GM12878 (cell line): ENCODE data around the gene NOD1. TPM values are rescaled to one million over a fixed set of nuclear protein-coding genes. Genes with fewer than 3 reads are reported as not detected.

Source experiments
- ATAC-seq: fragments of 200-7000 bp; cut with Tn5 transposase; 3 replicates; pipeline ENCODE4 v1.9.1; 2020; ENCODE audit warnings: mild to moderate bottlenecking, moderate library complexity
- BruUV-seq: library from RNA; stranded (reverse); fragments of 400-500 nt; replicated peaks from 2 replicates; lab custom pipeline; 2021; lab: Mats Ljungman, UMichigan
- CTCF ChIA-PET: fragments of 300-600 bp; sonication (Branson Sonifier 250); formaldehyde crosslinking; extraction: SDS; loops from one replicate; lab custom pipeline; 2021; ENCODE audit warnings: inconsistent platforms; lab: Yijun Ruan, JAX
- POLR2A ChIA-PET: fragments of 350-600 bp; formaldehyde crosslinking; extraction: SDS; loops from one replicate; lab custom pipeline; 2021; ENCODE audit warnings: inconsistent platforms; lab: Charles Lee
- RAD21 ChIA-PET: fragments of 300-600 bp; sonication (Branson Sonifier 250); formaldehyde crosslinking; loops from one replicate; lab custom pipeline; 2023; ENCODE audit warnings: antibody characterized with exemption; ENCODE audit not compliant: unreplicated experiment; lab: Charles Lee
- SMC1A ChIA-PET: fragments of 300-600 bp; sonication (Branson Sonifier 250); formaldehyde crosslinking; loops from one replicate; lab custom pipeline; 2023; ENCODE audit not compliant: unreplicated experiment, uncharacterized antibody; lab: Charles Lee
- DNase-seq: peaks from one replicate; pipeline ENCODE4 v3.0.0-alpha.2; 2011; ENCODE audit warnings: low read depth, low spot score
- FAIRE-seq: peaks from 3 replicates; lab custom pipeline; 2011; peaks lifted over from hg19 to GRCh38; lab: Jason Lieb, UNC
- H2AFZ ChIP-seq: 2 replicates; pipeline ENCODE4 v1.6.0; 2011; ENCODE audit warnings: low read depth, low read length, control low read depth; ENCODE audit not compliant: control insufficient read depth
- H3K27ac ChIP-seq: 2 replicates; pipeline ENCODE4 v1.5.1; 2011; ENCODE audit warnings: control low read depth; ENCODE audit not compliant: control insufficient read depth, insufficient read depth
- H3K27me3 ChIP-seq, 2 experiments: replicated peaks in 1 of 2; 2 replicates each; pipeline versions ENCODE4 v1.6.0 to v1.6.1; 2011; ENCODE audit warnings: low read length in 1 of 2; ENCODE audit not compliant: control insufficient read depth in 2 of 2, insufficient read depth in 2 of 2
- H3K36me3 ChIP-seq, 2 experiments: 2 replicates each; pipeline ENCODE4 v1.5.1; 2011; ENCODE audit warnings: low read length in 1 of 2; ENCODE audit not compliant: control insufficient read depth in 2 of 2, insufficient read depth in 2 of 2
- H3K4me1 ChIP-seq: 2 replicates; pipeline ENCODE4 v1.6.1; 2011; ENCODE audit warnings: mild to moderate bottlenecking, low read length, moderate library complexity, mixed read lengths; ENCODE audit not compliant: control insufficient read depth, insufficient read depth
- H3K4me2 ChIP-seq: 2 replicates; pipeline ENCODE4 v1.6.0; 2011; ENCODE audit warnings: control low read depth; ENCODE audit not compliant: control insufficient read depth, insufficient read depth
- H3K4me3 ChIP-seq: fragments of 200-600 bp; sonication (generic); 2 replicates; pipeline ENCODE4 v1.5.1; 2016
- H3K79me2 ChIP-seq: 2 replicates; pipeline ENCODE4 v1.6.0; 2011; ENCODE audit warnings: low read length; ENCODE audit not compliant: control insufficient read depth, insufficient read depth
- H3K9ac ChIP-seq: 2 replicates; pipeline ENCODE4 v1.8.0; 2011; ENCODE audit warnings: low read length, control low read depth, mixed read lengths; ENCODE audit not compliant: control insufficient read depth, insufficient read depth
- H3K9me3 ChIP-seq: replicated peaks from 3 replicates; pipeline ENCODE4 v1.5.1; 2011; ENCODE audit warnings: mild to moderate bottlenecking, low read length; ENCODE audit not compliant: control insufficient read depth, insufficient read depth
- H4K20me1 ChIP-seq: 2 replicates; pipeline ENCODE4 v1.6.0; 2011; ENCODE audit not compliant: control insufficient read depth, insufficient read depth
- ATF3 ChIP-seq: IDR thresholded peaks from 2 replicates; pipeline ENCODE4 v1.6.1; 2011; ENCODE audit warnings: low read depth, mild to moderate bottlenecking, low read length, moderate library complexity, borderline replicate concordance; ENCODE audit errors: extremely low read depth
- CREM ChIP-seq: IDR thresholded peaks from 2 replicates; pipeline ENCODE4 v1.6.1; 2014; ENCODE audit warnings: antibody characterized with exemption, low read depth
- CTCF ChIP-seq, 3 experiments: IDR thresholded peaks in 2 of 3; conservative IDR thresholded peaks in 1 of 3; 2 replicates each; pipeline ENCODE4 v1.5.1; 2011; ENCODE audit warnings: low read depth in 3 of 3, low read length in 3 of 3, mild to moderate bottlenecking in 3 of 3, control low read depth in 2 of 3, moderate library complexity in 2 of 3, inconsistent platforms in 1 of 3, mixed read lengths in 1 of 3; ENCODE audit not compliant: control insufficient read depth in 2 of 3, insufficient read depth in 1 of 3; ENCODE audit errors: extremely low read depth in 1 of 3
- DPF2 ChIP-seq: fragments of 450-650 bp; IDR thresholded peaks from 2 replicates; pipeline ENCODE4 v1.6.1; 2017; ENCODE audit warnings: mild to moderate bottlenecking
- EP300 ChIP-seq, 2 experiments: fragments of 150-350 bp in 1 of 2; IDR thresholded peaks; 2 replicates each; pipeline ENCODE4 v1.6.1; 2011 to 2012; ENCODE audit warnings: low read depth in 2 of 2, low read length in 2 of 2, borderline replicate concordance in 1 of 2, improper control_type of control experiment in 1 of 2, inconsistent platforms in 1 of 2; ENCODE audit not compliant: control insufficient read depth in 1 of 2
- NFXL1 ChIP-seq: fragments of 450-650 bp; IDR thresholded peaks from 2 replicates; pipeline ENCODE4 v1.6.1; 2017; ENCODE audit warnings: antibody characterized with exemption, mild to moderate bottlenecking, borderline replicate concordance
- RAD21 ChIP-seq: IDR thresholded peaks from 2 replicates; pipeline ENCODE4 v1.6.1; 2011; ENCODE audit warnings: mild to moderate bottlenecking, low read depth, low read length, moderate library complexity; ENCODE audit not compliant: insufficient read depth
- RBBP5 ChIP-seq: fragments of 200-600 bp; sonication (generic); conservative IDR thresholded peaks from 2 replicates; pipeline ENCODE4 v1.6.1; 2016
- SMAD1 ChIP-seq: fragments of 450-650 bp; IDR thresholded peaks from 2 replicates; pipeline ENCODE4 v1.6.1; 2018; ENCODE audit warnings: mild to moderate bottlenecking, low read depth; ENCODE audit not compliant: partially characterized antibody
- SMAD5 ChIP-seq: IDR thresholded peaks from 2 replicates; pipeline ENCODE4 v1.6.1; 2016; ENCODE audit warnings: antibody characterized with exemption, low read depth
- SMC3 ChIP-seq: IDR thresholded peaks from 2 replicates; pipeline ENCODE4 v1.6.1; 2011; ENCODE audit warnings: low read length, improper control_type of control experiment, borderline replicate concordance
- SPI1 ChIP-seq: IDR thresholded peaks from 2 replicates; pipeline ENCODE4 v1.6.1; 2011; ENCODE audit warnings: low read depth, mild to moderate bottlenecking, low read length, moderate library complexity, borderline replicate concordance; ENCODE audit not compliant: insufficient read depth
- SUPT20H ChIP-seq: IDR thresholded peaks from 2 replicates; pipeline ENCODE4 v1.6.1; 2011; ENCODE audit warnings: low read depth, mild to moderate bottlenecking, low read length, moderate library complexity, borderline replicate concordance; ENCODE audit not compliant: control insufficient read depth
- ZNF274 ChIP-seq: IDR thresholded peaks from one replicate; pipeline ENCODE4 v1.8.0; 2011; ENCODE audit not compliant: insufficient read length, insufficient read depth
- WGBS: methylation state at CpG from one replicate; pipeline ENCODE4 v1.1.6; 2016; ENCODE audit warnings: low lambda C conversion rate; ENCODE audit not compliant: insufficient replicate concordance, insufficient coverage; ENCODE audit errors: missing lambda C conversion rate; 5-methylcytosine and 5-hydroxymethylcytosine counted together
- in situ Hi-C: fragments of 300-500 bp; cut with MboI; formaldehyde crosslinking; loops from 9 replicates; pipeline ENCODE4 v1.14.3; 2018; ENCODE audit warnings: mixed read lengths
- intact Hi-C: fragments of 100-400 bp; cut with micrococcal nuclease; formaldehyde crosslinking; loops from one replicate; pipeline ENCODE4 v1.14.2; 2022; ENCODE audit not compliant: unreplicated experiment
- polyA plus RNA-seq, 11 experiments: library from polyadenylated mRNA; depleted of rRNA in 4 of 11; unstranded in 6 of 11; stranded (reverse) in 5 of 11; fragments of >200 nt; fragmentation: Nextera tagmentation in 4 of 11; fragmentation: Illumina TruSeq in 1 of 11; extraction: Ambion mirVana in 4 of 11; extraction: Trizol in 1 of 11; gene quantifications; 1 replicate in 1 of 11; 2 replicates in 10 of 11; pipeline versions ENCODE4 v1.2.1 to v1.2.3, GENCODE V29; 2011 to 2016; ENCODE audit warnings: inconsistent platforms in 2 of 11, missing spikeins in 2 of 11, low read depth in 1 of 11
- total RNA-seq, 4 experiments: library from RNA; depleted of rRNA in 3 of 4; stranded (reverse); fragments of >200 nt in 3 of 4; fragmentation: Illumina TruSeq in 1 of 4; extraction: Trizol in 1 of 4; gene quantifications; 2 replicates each; pipeline versions ENCODE4 v1.2.1 to v1.2.3, GENCODE V29; 2013 to 2021
- TF ChIP-seq, protein P1 (sequence below): fragments of 450-650 bp; IDR thresholded peaks from 2 replicates; pipeline ENCODE4 v1.6.1; 2016; ENCODE audit warnings: mild to moderate bottlenecking
- TF ChIP-seq, protein P2 (sequence below): fragments of 450-650 bp; IDR thresholded peaks from 2 replicates; pipeline ENCODE4 v1.6.1; 2018; ENCODE audit warnings: mild to moderate bottlenecking, low read depth, moderate library complexity; ENCODE audit not compliant: partially characterized antibody

Gene NOD1
- total and polyA plus RNA-seq, 10 of the 15 experiments (the other 5 are each of a cell fraction or from before 2014, with no cell fraction given) = 1.8 to 14.6 (median 8.9) TPM

DNA sequence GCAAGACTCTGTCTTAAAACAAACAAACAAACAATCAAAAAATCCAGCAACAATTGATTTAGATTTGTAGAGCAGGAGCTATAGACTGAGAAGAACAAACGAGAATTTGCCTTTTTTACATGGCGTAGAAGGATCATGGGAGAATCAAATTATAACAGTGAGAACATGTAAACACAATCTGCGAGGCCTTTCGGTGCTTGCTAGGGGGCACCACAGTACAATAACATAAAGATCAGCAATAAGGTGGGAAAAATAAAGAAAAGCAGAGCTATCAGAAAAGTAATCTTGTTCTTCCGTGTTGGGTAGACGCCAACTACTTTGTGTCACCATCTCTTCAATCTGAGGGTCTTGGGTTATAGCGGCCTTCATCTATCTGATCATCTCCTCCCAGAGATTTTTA, 82.2 kb downstream of the NOD1 start (continued):
- TF ChIP-seq SPI1 (no peak), CREM (no peak), SMC3 (no peak), RAD21 (peak; percentile 30; the same call in 1 of the 2 replicates), SMAD1 (no peak), ATF3 (no peak)
- TF ChIP-seq, protein P1, sequence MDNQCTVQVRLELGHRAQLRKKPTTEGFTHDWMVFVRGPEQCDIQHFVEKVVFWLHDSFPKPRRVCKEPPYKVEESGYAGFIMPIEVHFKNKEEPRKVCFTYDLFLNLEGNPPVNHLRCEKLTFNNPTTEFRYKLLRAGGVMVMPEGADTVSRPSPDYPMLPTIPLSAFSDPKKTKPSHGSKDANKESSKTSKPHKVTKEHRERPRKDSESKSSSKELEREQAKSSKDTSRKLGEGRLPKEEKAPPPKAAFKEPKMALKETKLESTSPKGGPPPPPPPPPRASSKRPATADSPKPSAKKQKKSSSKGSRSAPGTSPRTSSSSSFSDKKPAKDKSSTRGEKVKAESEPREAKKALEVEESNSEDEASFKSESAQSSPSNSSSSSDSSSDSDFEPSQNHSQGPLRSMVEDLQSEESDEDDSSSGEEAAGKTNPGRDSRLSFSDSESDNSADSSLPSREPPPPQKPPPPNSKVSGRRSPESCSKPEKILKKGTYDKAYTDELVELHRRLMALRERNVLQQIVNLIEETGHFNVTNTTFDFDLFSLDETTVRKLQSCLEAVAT = no peak

- intact Hi-C loops (no loop called here), in situ Hi-C loops (no loop called here)
- ChIA-PET SMC1A (interaction anchor here (0.7 to 1.7 kb wide), 7 partner anchors 12 to 120 kb away, joined by 3 to 7 read pairs (median 4); no protein-coding TSS in a partner anchor), POLR2A (no interaction called here), RAD21 (interaction anchor here (1.9 kb wide), 1 partner anchor 119 kb away, joined by 5 read pairs; no protein-coding TSS in a partner anchor), CTCF (interaction anchor here (0.8 to 1.6 kb wide), 6 partner anchors 10 to 231 kb away, joined by 3 to 7 read pairs (median 4); no protein-coding TSS in a partner anchor)
- no TSS peak for BruUV-seq
- no peaks in the 10 kb centered on the region for H3K27me3 ChIP-seq
- H3K9ac ChIP-seq = no peak overlapping the region
- H3K27ac ChIP-seq = no peak overlapping the region
- no peak overlapping the region for H3K4me3 ChIP-seq
- H3K36me3 ChIP-seq = no peaks in the 10 kb centered on the region
- H3K4me1 ChIP-seq = no peaks in the 10 kb centered on the region
- DNase-seq (no peak), ATAC-seq (no peak), FAIRE-seq (no peak)
- H2AFZ ChIP-seq = no peak overlapping the region
- 90% methylated on average over 4 of the region's 4 CpGs for WGBS
- H4K20me1 ChIP-seq = no peaks in the 10 kb centered on the region
- no peaks in the 10 kb centered on the region for H3K79me2 ChIP-seq
- H3K9me3 ChIP-seq = no peaks in the 10 kb centered on the region
- no peak overlapping the region for H3K4me2 ChIP-seq
- TF ChIP-seq SPI1 (no peak), NFXL1 (no peak), CTCF (IDR thresholded peaks at IDR 0.05 in 2 of 3, conservative IDR thresholded peaks at IDR 0.05 in 1 of 3; ENCODE audit: control insufficient read depth in 2 of 3, extremely low read depth in 1 of 3, insufficient read depth in 1 of 3, low read depth in 3 of 3, low read length in 3 of 3) (no peak), EP300 (IDR thresholded peaks at IDR 0.05; ENCODE audit: borderline replicate concordance in 1 of 2, control insufficient read depth in 1 of 2, low read depth in 2 of 2, low read length in 2 of 2) (no peak), RBBP5 (no peak), DPF2 (no peak), ZNF274 (no peak), SUPT20H (no peak), SMAD5 (no peak)
- TF ChIP-seq, protein P2, sequence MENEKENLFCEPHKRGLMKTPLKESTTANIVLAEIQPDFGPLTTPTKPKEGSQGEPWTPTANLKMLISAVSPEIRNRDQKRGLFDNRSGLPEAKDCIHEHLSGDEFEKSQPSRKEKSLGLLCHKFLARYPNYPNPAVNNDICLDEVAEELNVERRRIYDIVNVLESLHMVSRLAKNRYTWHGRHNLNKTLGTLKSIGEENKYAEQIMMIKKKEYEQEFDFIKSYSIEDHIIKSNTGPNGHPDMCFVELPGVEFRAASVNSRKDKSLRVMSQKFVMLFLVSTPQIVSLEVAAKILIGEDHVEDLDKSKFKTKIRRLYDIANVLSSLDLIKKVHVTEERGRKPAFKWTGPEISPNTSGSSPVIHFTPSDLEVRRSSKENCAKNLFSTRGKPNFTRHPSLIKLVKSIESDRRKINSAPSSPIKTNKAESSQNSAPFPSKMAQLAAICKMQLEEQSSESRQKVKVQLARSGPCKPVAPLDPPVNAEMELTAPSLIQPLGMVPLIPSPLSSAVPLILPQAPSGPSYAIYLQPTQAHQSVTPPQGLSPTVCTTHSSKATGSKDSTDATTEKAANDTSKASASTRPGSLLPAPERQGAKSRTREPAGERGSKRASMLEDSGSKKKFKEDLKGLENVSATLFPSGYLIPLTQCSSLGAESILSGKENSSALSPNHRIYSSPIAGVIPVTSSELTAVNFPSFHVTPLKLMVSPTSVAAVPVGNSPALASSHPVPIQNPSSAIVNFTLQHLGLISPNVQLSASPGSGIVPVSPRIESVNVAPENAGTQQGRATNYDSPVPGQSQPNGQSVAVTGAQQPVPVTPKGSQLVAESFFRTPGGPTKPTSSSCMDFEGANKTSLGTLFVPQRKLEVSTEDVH = no peak
Observed at GRCh38 chr7:30395676-30396075, 82.9 kb downstream of the NOD1 start.
